Smooth muscle cell of the coronary artery (primary cell): ENCODE measurements around the gene CRAMP1. TPM values are rescaled to one million over a fixed set of nuclear protein-coding genes. Genes with fewer than 3 reads are reported as not detected.

ENCODE experiments used
- total RNA-seq: library from RNA; depleted of rRNA; stranded (reverse); fragments of >200 nt; gene quantifications from 2 replicates; pipeline ENCODE4 v1.2.3, GENCODE V29; 2014; ENCODE audit warnings: low replicate concordance

The CRAMP1 gene
- total RNA-seq, result 4.4 and 4.8 TPM in 2 replicates

GRCh38 chr16:1612320-1613111 lies at the start of gene CRAMP1:
TSS of gene CRAMP1 (plus strand) at chr16:1612360. CDS start at chr16:1614640, 2,280 bp downstream.

GRCh38 chr16:1677942-1678499 lies 65.9 kb downstream of the CRAMP1 start, which contains the start of gene JPT2:
TSS of gene JPT2 (plus strand) at chr16:1678279. CDS start at chr16:1678313, 34 bp downstream.

GRCh38 chr16:1705688-1706385 lies 93.7 kb downstream of the CRAMP1 start, which contains the start of gene MAPK8IP3:
TSS of gene MAPK8IP3 (plus strand) at chr16:1706195. CDS start at chr16:1706340, 145 bp downstream.

Other genes with a start within 250 kb of the CRAMP1 start
- gene UNKL, start 197.7 kb upstream of the CRAMP1 start, total RNA-seq, result 5.3 and 9.7 TPM in 2 replicates
- 16.8 and 18.8 TPM in 2 replicates for gene UQCC4, start 191.6 kb upstream of the CRAMP1 start, total RNA-seq
- not detected in 2 replicates for gene PERCC1, start 181.3 kb upstream of the CRAMP1 start, total RNA-seq
- gene CCDC154, start 167.8 kb upstream of the CRAMP1 start, total RNA-seq, result 0.08 and 0.70 TPM in 2 replicates
- 35.6 and 83.5 TPM in 2 replicates for gene CLCN7, start 137.3 kb upstream of the CRAMP1 start, total RNA-seq
- gene PTX4, start 123.4 kb upstream of the CRAMP1 start, total RNA-seq, result not detected in 2 replicates
- gene TELO2, start 119.0 kb upstream of the CRAMP1 start, total RNA-seq, result 5.1 and 10.0 TPM in 2 replicates
- 19.0 and 45.4 TPM in 2 replicates for gene TMEM204, start 78.7 kb upstream of the CRAMP1 start, total RNA-seq
- 23.9 and 68.7 TPM in 2 replicates for gene IFT140, start 288 bp upstream of the CRAMP1 start, total RNA-seq
- 8.8 and 26.7 TPM in 2 replicates for gene JPT2, start 65.9 kb downstream of the CRAMP1 start, total RNA-seq
- gene MAPK8IP3, start 93.8 kb downstream of the CRAMP1 start, total RNA-seq, result 31.8 and 51.6 TPM in 2 replicates
- gene NME3, start 159.2 kb downstream of the CRAMP1 start, total RNA-seq, result 35.7 and 45.9 TPM in 2 replicates
- gene EME2, start 160.4 kb downstream of the CRAMP1 start, total RNA-seq, result 5.0 TPM in 2 replicates
- 71.6 and 87.2 TPM in 2 replicates for gene MRPS34, start 160.8 kb downstream of the CRAMP1 start, total RNA-seq
- gene SPSB3, start 170.2 kb downstream of the CRAMP1 start, total RNA-seq, result 30.8 and 55.7 TPM in 2 replicates
- 30.3 and 65.2 TPM in 2 replicates for gene NUBP2, start 170.6 kb downstream of the CRAMP1 start, total RNA-seq
- under 0.01 TPM in 2 replicates for gene IGFALS, start 181.3 kb downstream of the CRAMP1 start, total RNA-seq
- gene HAGH, start 214.5 kb downstream of the CRAMP1 start, total RNA-seq, result 51.5 and 65.6 TPM in 2 replicates
- gene FAHD1, start 214.8 kb downstream of the CRAMP1 start, total RNA-seq, result 71.6 and 134 TPM in 2 replicates